CD1c-positive myeloid dendritic cell (primary cell): ENCODE results near the gene NUDT16L1.

ENCODE experiments used
- DNase-seq: peaks from one replicate; pipeline ENCODE4 v3.0.0-alpha.2; 2016; ENCODE audit errors: extremely low spot score

NUDT16L1 gene

DNA sequence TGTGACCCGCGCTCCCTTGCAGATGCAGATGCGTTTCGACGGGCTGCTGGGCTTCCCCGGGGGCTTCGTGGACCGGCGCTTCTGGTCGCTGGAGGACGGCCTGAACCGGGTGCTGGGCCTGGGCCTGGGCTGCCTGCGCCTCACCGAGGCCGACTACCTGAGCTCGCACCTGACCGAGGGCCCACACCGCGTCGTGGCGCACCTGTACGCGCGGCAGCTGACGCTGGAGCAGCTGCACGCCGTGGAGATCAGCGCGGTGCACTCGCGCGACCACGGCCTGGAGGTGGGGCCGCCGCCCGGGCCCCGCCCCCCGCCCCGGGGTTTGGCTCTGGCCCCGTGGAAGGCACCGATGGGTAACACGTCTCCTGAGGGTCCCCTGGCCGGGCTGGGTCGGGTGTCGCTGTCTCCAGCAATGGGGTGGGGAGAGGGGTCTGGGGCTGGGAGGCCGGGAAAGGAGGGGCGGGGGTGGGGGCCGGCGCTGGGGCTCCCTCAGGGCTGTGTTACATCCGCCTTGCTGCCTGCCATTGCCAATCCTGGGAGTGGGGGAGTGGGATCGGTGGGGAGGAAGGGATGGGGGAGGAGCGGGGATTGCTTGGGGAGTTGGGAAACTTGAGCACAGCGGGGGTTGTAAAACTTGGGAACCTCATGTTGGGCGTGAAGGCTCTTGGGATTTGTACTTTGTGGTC, 737 bp downstream of the NUDT16L1 start:
- peak; percentile 30 for DNase-seq

DNA sequence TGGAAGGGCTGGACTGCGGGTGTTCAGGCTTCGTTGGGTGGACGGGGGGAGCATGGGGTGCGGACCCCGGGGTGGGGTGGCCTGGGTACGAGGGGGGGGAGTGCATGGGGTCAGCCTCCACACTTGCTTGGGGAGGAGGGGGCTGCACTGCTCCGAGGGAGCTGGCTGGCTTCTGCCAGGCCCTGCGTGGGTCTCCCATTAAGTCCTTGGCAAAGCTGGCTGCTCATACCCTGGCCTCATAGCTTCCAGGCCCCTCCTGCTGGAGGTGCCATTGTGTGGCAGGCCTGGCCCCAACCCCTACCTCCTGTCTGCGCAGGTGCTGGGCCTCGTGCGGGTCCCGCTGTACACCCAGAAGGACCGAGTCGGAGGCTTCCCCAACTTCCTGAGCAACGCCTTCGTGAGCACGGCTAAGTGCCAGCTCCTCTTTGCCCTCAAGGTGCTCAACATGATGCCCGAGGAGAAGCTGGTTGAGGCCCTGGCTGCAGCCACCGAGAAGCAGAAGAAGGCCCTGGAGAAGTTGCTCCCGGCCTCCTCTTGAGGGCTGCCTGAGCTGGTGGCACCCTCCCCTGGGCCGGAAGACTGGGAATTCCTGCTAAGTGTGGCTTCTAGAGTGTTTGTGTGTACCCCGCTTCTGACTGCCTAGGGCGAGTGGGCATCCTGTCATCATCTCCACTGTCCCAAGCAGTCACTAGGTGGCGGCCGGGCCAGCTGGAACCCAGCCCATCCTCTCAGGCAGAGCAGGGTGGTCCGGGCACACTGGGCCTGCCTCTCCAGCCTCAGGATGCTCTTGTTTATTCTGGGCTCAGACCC, 1.5 kb downstream of the NUDT16L1 start:
- DNase-seq, result no peak

DNA sequence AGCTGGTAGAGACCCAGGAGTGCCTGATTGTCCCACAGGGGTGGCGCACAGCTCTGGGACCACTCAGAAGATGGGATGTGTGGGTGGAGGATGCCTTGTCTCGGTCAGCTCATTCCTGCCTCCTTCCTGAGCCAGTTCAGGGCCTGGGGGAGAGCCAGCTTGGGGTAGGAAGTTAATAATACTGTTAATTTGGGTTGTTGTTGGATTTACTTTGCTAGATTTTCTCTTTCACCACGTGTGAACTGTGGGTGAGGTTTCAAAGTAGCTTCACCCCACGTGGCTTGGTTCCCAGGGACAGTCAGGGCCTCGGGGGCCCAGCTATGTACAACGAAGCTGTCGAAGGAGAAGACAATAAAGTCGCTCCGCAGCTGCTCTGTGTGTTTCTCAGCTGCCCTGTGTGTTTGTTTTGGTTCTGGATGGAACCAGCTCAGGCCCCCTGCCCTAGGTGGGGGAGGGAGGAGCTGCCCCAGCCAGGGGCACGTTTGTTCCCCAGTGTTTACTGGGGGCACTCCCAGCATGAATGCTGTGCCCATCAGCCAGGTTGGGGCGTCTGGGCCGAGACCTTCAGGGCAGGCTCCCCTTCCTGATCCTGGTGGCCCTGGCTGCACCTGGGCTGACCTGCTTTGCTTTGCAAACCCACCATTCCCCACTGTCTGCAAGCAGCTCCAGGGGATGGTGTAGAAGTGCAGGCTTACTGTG, 2.3 kb downstream of the NUDT16L1 start:
- DNase-seq, result no peak

DNA sequence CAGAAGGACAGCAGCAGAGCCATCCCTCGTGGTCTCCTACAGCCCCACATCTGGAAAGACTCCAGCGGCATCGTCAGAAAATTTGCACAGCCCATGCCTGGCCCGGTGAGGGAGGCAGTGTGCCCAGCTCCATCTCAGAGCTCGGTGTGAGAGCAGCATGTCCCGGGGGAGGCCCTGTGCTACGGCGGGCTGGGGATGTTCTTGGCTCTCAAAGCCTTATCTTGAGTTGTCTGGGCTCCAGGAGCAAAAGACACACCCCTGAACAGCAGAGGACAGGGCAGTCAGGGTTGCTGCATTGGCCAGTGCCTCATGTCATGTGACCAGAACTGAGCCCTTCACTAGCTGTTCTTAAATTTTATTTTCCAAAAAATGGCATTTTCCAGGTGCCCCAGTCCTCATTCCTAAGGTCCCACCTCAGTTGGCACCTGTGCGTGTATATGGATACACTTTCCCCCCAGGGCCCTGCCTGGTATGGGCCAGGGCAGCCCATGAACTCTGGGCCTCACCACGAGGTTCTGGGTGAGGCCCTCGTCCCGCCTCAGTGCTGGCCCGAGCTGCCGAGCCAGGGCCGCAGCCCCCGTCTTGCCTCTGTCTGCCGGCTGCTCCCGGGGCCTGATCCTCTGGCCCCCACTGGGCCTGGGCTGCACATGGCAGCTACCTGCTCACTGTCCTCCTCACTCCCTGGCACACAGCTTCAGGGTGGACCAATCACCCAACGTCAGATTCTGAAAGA, 3.0 kb downstream of the NUDT16L1 start:
- DNase-seq, result no peak

DNA sequence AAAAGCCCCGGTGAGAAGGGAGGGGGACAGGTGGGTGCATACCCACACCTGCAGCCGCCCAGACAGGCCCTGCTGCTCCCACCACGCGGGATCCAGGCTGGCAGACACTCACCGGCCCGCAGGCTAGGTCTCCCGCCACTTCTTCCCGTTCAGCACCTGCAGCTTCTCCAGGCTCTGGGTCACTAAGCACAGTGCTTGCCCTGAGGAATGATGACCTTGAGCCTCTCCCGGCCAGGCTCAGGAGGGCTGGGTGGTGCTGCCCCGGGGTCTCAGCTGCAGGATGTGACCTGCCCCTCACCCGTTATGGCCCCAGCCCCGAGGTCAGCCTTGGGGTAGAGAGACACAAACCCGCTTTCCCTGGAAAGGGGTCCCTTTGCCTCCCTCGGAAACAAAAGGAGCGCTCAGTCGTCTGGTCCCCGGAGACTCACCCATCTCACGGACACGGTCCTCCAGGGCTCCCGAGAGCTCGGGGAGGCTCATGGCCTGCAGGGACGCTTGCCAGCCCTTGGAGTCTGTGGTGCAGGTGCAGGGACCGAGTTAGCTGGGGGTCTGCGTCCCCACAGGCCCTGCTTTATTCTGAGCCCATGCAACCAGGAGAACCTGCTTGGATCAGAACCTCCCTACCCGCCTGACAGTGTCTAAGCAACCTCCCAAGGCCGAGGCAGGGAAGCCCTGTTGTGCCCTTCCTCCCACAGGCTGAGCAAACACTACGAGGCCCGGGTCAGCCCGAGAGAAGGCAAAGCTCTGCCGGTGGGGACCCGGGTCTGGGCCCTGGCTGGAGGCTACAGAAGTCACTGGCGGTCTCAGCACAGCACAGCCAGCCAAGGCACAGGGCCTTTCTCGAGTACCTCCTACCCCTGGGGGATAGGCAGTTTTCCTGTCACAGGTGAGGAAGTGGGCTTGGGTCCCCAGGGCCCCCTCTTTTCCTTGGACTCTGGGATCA, 3.8 kb downstream of the NUDT16L1 start:
- DNase-seq, result no peak

DNA sequence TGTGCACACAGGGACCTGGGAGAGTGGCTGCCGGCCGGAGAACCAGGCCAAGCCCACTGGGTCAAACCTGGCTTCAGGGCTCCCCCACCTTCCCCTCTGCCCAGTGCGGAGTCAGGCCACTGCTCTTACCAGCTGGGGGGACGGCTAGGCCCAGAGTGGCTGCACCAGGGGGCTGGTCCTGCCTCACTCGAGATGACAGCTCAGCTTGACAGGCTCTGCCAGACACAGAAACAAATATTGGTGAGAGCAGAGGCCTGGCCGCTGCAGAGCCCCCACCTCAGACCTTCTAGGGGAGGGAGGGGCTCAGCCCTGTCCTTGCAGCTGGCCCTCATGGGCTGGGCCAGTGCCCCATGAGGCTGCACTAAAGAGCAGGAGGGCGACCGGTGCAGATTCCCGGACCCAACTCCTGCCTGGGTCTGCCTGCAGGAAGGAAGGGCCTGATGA, 4.5 kb downstream of the NUDT16L1 start:
- no peak for DNase-seq

DNA sequence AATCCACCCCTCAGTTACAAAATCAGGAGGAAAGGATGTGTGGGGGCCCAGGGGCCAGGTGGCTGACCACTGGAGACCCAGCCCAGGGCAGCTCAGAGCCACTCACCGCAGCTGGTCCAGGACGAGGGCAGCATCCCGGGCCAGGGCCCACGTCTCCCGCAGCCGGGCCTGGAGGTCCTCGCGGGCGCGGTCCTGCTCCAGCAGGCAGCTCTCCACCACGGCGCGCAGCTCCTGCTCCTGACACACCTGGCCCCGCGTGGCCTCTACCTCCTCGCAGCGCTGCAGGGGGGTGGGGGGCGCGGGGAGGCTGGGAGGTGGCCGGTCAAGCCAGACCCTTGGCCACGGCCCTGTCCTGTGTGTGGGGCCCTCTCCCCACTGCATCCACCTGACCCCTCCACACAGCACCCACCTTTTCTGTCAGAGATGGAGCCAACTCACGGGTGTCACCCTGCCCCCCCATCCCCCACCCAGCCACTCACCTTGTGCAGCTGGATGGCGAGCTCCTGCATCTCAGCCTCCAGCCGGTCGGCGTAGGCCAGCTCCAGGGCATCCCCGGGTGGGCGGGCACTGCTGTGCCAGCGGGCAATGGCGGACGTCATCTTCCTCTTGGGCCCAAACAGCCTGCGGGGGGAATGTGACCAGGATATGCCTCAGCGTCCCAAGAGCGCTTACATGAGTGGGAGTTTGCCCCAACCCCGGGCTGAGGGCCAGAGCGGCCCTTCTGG, 5.1 kb downstream of the NUDT16L1 start:
- no peak for DNase-seq

DNA sequence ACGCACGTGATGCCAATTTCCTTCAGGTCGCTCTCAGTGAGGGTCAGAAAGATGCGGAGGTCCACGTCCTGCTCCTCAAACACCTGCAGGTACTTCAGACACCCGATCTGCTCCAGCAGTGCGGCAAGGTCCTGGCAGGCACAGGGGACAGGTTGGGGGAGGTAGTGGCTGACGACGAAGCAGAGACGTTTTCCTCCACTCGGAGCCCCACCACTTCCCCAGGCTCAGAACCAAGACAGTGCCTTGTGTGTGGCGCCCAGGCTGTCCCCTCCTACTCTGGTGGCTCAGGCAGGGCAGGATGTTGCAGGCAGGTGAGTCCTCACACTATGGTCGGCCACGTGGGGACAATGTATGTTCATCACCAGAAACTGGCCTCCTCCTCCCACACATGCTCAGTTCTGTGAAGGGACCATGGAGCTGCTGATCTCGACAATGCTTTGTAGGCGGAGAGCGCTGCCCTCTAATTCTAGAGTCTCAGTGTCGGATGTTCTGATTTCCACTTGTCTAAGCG, 5.7 kb downstream of the NUDT16L1 start:
- no peak for DNase-seq

DNA sequence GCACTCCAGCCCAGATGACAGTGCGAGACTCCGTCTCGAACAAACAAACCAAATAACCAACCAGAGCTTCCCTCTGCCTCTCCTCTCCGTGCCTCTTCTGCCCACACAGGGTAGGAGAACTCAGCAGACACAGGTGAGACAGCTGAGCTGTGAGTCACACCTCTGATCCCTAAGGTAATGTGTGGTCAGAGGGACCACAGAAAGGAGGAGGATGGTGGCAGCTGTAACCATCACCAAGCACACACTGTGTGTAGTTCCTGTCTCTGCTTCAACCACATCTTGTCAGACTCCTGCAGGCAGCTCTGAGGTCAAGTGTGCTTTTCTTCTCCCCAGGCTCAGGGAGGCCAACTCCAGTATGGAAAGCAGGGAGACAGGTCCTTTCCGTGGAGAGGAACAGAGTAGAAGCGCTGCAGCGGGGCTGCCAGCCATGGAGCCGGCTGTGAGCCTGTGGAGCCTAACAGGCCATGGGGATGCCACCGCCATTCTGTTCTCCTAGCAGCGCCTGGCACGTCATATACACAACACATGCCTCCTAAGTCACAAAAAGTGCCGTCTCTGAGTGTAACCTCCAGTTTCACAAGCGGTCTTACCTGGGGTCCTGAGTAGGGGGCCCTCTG, 7.1 kb downstream of the NUDT16L1 start:
- no peak for DNase-seq

DNA sequence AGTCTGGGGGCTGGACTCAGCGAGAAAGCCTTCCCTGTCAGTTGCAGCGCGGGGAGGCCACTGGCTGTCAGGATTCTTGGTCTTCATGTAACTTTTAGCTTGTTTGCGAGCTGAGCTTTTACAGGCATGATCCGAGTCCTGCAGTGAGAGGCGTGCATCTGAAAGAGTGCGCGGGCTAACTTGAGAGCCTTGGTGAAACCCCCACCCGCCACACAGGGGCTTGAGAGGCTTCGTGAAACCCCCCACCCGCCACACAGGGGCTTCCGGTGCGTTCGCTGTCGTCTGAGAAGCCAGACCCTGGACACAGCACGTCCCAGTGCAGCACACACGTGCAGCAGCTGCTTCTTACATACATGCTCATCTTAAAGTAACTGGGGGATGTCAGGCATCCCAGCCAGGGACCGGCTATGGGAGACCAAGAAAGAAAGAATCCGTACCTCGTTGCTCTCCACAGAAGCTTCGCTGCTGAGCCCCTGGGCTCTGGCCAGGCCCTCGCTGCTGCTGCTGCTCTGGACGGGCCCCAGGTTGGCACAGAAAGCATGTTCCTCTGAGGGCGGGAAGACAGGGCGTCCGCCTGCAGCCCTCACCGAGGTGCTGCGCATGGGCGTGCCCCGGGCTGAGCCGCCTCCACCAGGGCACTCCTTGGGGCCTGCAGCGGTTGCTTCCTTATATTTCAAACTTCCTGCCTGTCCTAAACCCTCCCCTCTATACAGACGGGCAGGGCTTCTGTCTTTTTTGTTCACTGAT, 7.8 kb downstream of the NUDT16L1 start:
- DNase-seq, result no peak

DNA sequence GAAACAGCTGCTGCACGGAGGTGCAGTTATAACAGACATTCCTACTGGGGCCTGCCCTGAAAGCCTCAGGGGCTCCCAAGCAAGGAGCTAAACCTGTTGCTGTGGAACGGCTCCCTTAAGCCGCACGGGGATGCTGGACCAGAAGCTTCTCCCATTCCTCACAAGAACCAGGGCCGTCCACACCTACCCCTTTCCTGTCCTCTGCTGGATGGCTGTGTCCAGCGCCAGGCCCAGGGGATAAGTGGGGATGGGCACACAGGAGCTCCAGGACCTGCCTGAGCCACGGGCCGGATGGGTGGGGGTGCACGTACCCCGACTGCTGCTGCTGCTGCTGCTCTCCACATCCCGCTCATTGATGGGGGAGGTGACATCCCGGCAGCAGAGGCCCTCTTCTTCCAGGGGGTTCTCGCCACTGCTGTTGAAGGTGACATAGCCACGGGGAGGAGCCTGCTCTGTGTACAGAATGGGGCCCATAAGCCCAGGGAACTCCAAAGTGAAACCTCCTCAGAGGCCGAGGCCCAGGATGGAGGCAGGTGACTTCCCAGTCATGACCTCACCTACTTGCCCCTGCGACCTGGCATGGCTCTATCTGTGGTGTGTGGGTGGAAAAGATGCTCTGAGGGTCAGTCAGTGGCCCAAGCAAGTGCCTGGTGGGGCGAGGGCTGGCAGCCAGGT, 8.6 kb downstream of the NUDT16L1 start:
- no peak for DNase-seq

DNA sequence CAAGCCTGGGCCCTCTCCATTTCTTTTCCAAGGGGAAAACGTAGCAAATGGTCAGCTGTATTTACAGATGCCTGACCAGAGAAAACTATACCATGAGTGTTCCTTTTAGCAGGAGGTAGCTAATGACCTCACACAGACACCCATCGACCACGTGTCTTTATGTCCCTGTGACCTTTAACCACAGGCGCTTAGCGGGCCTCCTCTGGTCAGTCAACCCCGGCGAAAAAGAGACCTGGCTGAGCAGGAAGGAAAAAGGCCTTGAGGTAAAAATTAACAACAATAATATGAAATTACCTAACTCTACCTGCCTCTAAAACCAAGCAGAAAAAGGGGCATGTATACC, 9.1 kb downstream of the NUDT16L1 start:
- no peak for DNase-seq

DNA sequence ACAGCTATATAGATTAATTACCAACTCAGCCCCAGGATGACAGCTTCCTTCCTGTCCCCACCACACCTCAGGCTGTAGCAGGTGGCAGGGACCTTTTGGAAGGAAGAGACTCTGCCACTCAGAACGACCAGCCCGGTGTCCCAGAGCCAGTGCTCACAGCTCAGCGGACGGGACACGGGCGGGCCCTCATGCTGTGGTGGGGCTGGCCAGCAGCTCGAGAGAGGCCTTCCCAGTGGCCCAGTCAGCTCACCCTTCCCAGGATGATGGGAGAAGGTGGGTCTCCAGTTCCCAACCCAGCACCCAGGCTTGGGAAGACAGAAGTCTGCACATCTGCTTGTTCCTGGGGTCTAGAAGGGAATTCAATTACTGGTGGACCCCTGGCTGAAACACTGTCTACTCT, 10.5 kb downstream of the NUDT16L1 start:
- no peak for DNase-seq

DNA sequence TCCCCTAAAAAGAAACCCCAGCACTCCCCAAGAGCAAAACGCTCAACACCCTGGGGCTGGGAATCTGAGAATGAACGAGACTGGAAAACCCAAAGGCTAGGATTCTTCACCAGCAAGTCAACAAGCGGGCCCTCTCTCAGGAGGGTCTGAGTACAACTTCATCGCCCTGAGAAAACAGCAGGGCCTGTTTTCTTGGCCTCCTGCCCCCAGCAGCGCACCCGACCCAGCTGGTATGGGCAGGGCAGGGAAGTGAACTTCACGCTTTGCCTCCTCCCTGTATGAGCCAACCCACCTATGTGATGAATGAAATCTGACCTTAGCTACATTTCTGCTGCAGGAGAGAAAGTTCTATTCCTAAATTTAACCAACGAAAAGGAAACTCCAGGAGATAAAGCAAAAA, 11.1 kb downstream of the NUDT16L1 start:
- DNase-seq, result no peak

DNA sequence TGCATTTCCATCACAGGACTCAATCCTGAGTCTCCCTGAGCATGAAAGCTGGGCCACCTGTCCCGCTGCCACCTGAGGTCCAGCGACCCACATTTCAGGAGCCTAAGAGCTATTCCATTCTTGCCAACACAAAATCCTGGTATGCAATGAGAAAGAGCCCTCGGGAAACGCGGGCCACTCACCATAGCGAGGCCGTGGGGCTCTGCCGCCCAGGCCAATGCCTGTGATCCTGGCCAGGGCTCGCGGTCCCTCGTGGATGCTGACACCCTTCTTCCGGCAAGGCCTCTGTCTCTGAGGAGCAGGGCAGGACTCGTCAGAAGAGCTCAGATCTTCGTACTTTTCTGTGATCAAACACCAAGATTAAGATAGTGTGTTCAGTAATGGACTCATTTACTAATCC, 11.6 kb downstream of the NUDT16L1 start:
- DNase-seq, result no peak

DNA sequence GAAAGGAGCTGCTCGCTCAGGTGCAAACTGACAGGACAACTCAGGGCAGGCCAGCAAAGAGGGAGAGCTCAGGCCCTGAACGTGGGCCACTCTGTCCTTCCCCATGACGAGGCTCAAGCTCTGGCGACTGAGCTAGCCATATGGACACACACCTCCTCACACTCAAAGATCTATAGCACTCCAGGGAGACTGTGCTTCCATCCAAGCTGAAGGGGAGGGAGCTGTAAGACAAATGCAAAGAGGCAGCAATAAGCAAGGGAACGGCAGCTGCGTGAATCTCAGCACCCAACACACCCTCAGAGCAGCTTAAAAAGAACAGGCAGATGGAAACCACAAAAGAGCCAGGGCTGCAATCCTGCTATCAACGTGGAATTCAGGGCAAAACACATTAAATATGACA, 13.5 kb downstream of the NUDT16L1 start:
- no peak for DNase-seq

DNA sequence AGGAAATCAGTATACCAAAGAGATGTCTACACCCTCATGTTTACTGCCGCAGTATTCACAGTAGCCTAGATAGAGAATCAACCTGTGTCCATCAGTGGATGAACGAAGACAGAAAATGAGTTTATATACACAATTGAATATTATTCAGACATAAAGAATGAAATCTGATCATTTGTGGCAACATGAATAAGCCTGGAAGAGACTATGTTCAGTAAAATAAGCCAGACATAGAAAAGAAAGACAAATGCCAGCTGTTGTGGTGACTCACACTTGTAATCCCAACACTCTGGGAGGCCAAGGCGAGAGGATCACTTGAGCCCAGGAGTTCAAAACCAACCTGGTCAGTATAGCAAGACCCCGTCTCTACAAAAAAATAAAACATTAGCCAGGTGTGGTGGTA, 16.1 kb downstream of the NUDT16L1 start:
- DNase-seq, result no peak
